Epithelial cell of esophagus (primary cell): ENCODE results near the gene C14orf93.
A peak's percentile ranks its signal among the peaks of the same experiment; 100 is the strongest.

Experiments
- DNase-seq: peaks from one replicate; pipeline ENCODE4 v3.0.0; 2010; ENCODE audit warnings: low read depth
- H3K4me3 ChIP-seq: 2 replicates; pipeline ENCODE4 v1.5.1; 2011; ENCODE audit warnings: mild to moderate bottlenecking, low read length, control low read depth
- TF ChIP-seq, protein P1 (sequence below): IDR thresholded peaks from 2 replicates; pipeline ENCODE4 v1.5.1; 2011; ENCODE audit warnings: low read depth, mild to moderate bottlenecking, low read length, control low read depth, inconsistent platforms; ENCODE audit not compliant: insufficient read depth; ENCODE audit errors: missing control alignments

Gene C14orf93

GRCh38 chr14:22987291-22987690, 22.7 kb downstream of the C14orf93 start:
- H3K4me3 ChIP-seq = no peak overlapping the region
- no peak for DNase-seq
- TF ChIP-seq, protein P1, sequence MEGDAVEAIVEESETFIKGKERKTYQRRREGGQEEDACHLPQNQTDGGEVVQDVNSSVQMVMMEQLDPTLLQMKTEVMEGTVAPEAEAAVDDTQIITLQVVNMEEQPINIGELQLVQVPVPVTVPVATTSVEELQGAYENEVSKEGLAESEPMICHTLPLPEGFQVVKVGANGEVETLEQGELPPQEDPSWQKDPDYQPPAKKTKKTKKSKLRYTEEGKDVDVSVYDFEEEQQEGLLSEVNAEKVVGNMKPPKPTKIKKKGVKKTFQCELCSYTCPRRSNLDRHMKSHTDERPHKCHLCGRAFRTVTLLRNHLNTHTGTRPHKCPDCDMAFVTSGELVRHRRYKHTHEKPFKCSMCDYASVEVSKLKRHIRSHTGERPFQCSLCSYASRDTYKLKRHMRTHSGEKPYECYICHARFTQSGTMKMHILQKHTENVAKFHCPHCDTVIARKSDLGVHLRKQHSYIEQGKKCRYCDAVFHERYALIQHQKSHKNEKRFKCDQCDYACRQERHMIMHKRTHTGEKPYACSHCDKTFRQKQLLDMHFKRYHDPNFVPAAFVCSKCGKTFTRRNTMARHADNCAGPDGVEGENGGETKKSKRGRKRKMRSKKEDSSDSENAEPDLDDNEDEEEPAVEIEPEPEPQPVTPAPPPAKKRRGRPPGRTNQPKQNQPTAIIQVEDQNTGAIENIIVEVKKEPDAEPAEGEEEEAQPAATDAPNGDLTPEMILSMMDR = no peak

DNA sequence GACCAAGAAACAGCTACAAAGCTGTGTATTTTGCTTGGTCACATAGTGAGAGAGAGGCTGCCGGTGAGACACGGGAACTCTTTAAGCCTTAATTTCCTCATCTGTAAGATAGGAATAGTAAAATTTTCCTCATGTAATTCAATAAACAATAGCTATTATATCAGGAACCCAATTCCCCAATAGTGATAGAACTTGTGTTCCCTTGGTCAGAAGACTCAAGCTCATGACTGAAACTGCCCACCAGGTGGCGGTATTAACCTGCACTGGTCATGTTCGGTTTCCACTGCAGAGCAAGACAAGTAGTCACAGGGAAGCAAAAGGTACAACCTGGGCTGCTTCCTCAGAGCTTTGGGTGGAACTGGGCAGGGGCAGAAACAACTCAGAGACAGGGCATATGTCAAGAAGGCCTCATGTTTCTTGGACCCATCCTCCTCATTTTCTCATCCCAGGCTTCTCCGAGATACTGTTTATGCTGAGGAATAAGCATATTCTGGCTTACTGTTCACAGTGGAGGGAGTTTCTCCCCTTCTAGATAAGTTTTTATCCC, 23.4 kb downstream of the C14orf93 start:
- H3K4me3 ChIP-seq = no peak overlapping the region
- peak; percentile 92 for DNase-seq
- TF ChIP-seq, protein P1 = peak; percentile 95

GRCh38 chr14:22985894-22986507, 23.9 kb downstream of the C14orf93 start:
- no peak overlapping the region for H3K4me3 ChIP-seq
- DNase-seq = no peak
- TF ChIP-seq, protein P1 = no peak

DNA sequence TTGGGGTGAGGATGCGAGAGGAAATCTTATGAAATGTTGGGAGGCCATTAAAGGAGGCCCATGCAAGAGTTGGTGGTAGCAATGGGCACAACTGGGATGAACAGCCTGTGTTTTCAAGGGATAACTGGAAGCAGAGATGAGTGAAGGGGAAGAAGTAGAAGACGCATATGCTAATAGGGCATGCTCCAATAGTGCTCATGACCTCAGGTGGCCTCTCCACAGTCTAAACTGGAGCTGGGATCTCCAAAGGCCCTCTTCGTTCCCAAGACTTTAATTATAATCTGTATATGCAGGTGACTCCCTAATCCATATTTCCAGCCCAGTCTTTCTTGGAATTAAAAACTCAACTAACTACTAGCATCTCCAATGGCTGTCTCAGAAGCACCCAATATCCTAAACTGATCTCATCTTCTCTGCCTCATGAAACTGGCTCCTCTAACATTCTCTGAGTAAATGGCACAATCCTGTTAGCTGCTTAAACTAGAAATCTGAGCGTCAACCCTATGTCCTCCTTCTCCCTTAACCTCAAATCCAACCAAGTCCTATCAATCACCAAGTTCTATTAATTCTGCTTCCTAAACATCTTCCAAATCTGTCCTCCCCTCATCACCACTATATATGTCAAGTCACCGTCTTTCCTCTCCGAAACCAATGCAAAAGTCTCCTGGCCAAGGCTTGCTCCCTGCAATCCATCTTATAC, 24.8 kb downstream of the C14orf93 start:
- no peak for DNase-seq
- H3K4me3 ChIP-seq = no peak overlapping the region
- TF ChIP-seq, protein P1 = no peak

DNA sequence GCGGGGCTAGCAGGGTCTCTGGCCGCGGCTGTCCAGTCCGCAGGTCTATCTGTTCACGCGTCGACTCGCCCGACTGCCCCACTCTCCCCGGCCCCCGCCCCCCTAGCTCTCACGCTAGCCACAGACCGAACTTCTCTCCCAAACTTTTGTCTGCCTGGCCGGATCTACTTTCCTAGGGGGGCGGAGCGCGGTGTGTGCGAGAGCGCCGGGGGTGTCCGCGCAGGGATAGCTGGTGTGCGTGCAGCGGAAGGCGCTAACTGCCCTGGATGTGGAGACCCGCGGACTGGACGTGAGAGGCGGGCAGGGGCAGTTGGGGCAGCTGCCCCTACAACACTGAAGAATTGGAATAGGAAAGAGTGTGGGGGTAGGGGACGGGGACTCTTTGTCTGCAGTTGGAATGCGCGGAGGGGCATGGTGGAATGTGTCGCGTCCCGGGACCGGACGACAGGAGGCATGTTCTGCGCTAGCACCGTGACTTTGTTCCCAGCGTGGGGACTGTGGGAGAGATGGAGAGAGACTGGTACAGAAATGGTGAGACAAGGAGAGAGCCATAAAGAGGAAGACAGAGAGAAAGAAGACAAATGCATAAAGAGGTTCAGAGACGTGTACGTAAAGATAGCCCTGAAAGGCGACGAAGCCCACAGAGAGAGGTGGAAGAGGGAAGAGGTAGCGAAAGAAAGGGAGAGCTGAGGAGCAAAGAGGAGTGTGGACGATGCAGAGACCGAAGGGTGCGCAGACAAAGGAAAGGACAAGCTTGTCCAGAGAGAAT, 27.3 kb downstream of the C14orf93 start, which contains the start of gene AJUBA:
Gene AJUBA, minus strand, starts transcription at position 75 of the 769 bp plus-strand sequence. CDS start 285 bp downstream, outside the sequence.
- H3K4me3 ChIP-seq = peak within 1 kb of the TSS; percentile 64
- peak; percentile 95 for DNase-seq

GRCh38 chr14:22981876-22982476, 28.0 kb downstream of the C14orf93 start:
- TF ChIP-seq, protein P1 = no peak
- H3K4me3 ChIP-seq = peak overlapping the region; percentile 64
- DNase-seq = peak; percentile 20

More for the DNA sequence above, 27.3 kb downstream of the C14orf93 start, which contains the start of gene AJUBA:
- TF ChIP-seq, protein P1 = no peak
